Glutamatergic neuron (in vitro differentiated cells): ENCODE data around the gene KRTAP10-2. TPM values are rescaled to one million over a fixed set of nuclear protein-coding genes. Genes with fewer than 3 reads are reported as not detected.
"Not testable (repeated sequence)": the region's sequence is repeated elsewhere in the genome, so short reads cannot be mapped to it uniquely, and the experiment has no call there.

Experiments
- DNase-seq: peaks from one replicate; pipeline ENCODE4 v3.0.0; 2022
- H3K27ac Mint-ChIP-seq: one replicate; pipeline ENCODE4 v1.8.0; 2020; ENCODE audit warnings: mild to moderate bottlenecking, mixed read lengths, inconsistent platforms; ENCODE audit not compliant: unreplicated experiment
- H3K27me3 Mint-ChIP-seq: one replicate; pipeline ENCODE4 v1.8.0; 2020; ENCODE audit warnings: mild to moderate bottlenecking, moderate library complexity, mixed read lengths, inconsistent platforms; ENCODE audit not compliant: unreplicated experiment
- H3K36me3 Mint-ChIP-seq: one replicate; pipeline ENCODE4 v1.8.0; 2020; ENCODE audit warnings: mild to moderate bottlenecking, mixed read lengths, inconsistent platforms; ENCODE audit not compliant: unreplicated experiment
- H3K4me1 Mint-ChIP-seq: one replicate; pipeline ENCODE4 v1.8.0; 2020; ENCODE audit warnings: mild to moderate bottlenecking, low read depth, mixed read lengths, inconsistent platforms; ENCODE audit not compliant: unreplicated experiment
- H3K4me3 Mint-ChIP-seq: one replicate; pipeline ENCODE4 v1.8.0; 2020; ENCODE audit warnings: mild to moderate bottlenecking, mixed read lengths, inconsistent platforms; ENCODE audit not compliant: unreplicated experiment
- H3K9me3 Mint-ChIP-seq: one replicate; pipeline ENCODE4 v1.8.0; 2020; ENCODE audit warnings: mild to moderate bottlenecking, moderate library complexity, mixed read lengths, inconsistent platforms; ENCODE audit not compliant: unreplicated experiment
- total RNA-seq: library from RNA; stranded (reverse); fragmentation: NEBNext Ultra II Directional; extraction: Animal tissue kit (Norgen Biotek cat#: 25700); gene quantifications from one replicate; pipeline ENCODE4 v1.2.1, GENCODE V29; 2021; ENCODE audit not compliant: unreplicated experiment
- TF ChIP-seq, protein P1 (sequence below): fragments of 200-600 bp; sonication (generic); IDR thresholded peaks from one replicate; pipeline ENCODE4 v1.5.0; 2021; ENCODE audit not compliant: partially characterized antibody, unreplicated experiment

KRTAP10-2 gene
- total RNA-seq, 1 donor from 2014 or later = not detected

DNA sequence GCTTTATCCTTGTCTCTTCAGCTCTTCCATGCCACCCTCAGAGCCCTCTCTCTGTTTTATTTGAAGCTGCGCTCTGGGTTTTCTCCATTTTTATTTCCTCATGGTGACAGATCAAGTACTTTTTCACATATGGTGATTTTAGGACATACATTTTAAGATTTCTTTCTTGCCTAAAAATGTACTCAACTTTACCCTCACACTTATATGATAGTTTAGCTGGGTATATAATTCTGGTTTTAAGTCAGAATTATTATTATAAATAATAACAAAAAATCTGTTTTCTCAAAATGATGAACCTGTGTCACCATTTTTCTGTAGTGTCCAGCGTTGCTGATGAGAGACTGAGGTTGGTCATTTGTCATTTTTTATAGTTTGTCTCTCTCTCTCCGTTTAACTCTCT, 29.9 kb upstream of the KRTAP10-2 start:
- Mint-ChIP-seq H3K4me3 (no peak overlapping the region), H3K4me1 (no peaks in the 10 kb centered on the region), H3K9me3 (peaks cover 13% of the 10 kb centered on the region), H3K27me3 (no peaks in the 10 kb centered on the region), H3K27ac (no peak overlapping the region), H3K36me3 (peaks cover 33% of the 10 kb centered on the region)
- TF ChIP-seq, protein P1, sequence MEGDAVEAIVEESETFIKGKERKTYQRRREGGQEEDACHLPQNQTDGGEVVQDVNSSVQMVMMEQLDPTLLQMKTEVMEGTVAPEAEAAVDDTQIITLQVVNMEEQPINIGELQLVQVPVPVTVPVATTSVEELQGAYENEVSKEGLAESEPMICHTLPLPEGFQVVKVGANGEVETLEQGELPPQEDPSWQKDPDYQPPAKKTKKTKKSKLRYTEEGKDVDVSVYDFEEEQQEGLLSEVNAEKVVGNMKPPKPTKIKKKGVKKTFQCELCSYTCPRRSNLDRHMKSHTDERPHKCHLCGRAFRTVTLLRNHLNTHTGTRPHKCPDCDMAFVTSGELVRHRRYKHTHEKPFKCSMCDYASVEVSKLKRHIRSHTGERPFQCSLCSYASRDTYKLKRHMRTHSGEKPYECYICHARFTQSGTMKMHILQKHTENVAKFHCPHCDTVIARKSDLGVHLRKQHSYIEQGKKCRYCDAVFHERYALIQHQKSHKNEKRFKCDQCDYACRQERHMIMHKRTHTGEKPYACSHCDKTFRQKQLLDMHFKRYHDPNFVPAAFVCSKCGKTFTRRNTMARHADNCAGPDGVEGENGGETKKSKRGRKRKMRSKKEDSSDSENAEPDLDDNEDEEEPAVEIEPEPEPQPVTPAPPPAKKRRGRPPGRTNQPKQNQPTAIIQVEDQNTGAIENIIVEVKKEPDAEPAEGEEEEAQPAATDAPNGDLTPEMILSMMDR = no peak
- no peak for DNase-seq

DNA sequence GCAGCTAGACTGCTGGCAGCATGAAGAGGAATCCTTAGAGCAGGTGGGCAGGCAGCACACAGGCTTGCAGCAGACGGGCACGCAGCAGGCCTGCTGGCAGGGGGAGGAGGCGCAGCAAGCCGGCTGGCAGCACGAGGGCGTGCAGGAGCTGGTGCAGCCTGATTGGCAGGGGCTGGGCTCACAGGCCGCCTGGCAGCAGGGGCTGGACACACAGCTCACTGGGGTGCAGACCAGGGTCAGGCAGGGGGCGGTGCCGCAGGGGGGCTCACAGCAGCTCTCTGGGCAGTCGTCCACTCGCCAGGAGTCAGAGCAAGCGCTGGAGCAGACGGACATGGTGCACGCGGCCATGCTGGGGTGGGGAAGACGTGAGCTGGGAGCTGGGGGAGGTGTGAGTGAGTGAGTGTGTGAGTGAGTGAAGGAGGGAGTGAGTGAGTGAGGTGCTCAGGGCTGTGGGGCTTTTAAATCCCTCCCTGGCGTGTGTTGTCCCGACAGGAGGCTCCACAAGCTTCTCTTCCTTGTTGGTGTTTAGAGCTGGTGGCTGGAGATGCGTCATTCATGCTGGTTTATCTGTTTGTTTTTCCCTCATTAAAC, 29.0 kb upstream of the KRTAP10-2 start, which contains the start of gene KRTAP10-5:
KRTAP10-5 (minus strand) TSS at position 374 of the 591 bp plus-strand sequence; CDS start at position 348, 26 bp downstream.
- H3K4me1 Mint-ChIP-seq, DNase-seq, H3K4me3 Mint-ChIP-seq, H3K27me3 Mint-ChIP-seq: not testable (repeated sequence)
- Mint-ChIP-seq H3K36me3 (peaks cover 41% of the 10 kb centered on the region), H3K9me3 (peaks cover 20% of the 10 kb centered on the region), H3K27ac (peak within 1 kb of the TSS; percentile 50)

DNA sequence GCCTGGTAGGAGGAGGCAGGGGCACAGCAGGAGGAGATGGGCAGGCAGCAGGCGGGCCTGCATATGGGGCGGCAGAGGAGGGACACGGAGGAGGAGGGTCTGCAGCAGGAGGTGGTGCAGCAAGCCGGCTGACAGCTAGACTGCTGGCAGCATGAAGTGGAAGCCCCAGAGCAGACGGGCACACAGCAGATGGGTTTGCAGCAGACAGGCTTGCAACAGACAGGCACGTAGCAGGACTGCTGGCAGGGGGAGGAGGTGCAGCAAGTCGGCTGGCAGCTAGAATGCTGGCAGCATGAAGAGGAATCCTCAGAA, 28.5 kb upstream of the KRTAP10-2 start:
- Mint-ChIP-seq H3K4me3 (no peak overlapping the region), H3K27me3 (peaks cover 1% of the 10 kb centered on the region), H3K36me3 (peaks cover 42% of the 10 kb centered on the region), H3K27ac (peak overlapping the region; percentile 50), H3K9me3 (peaks cover 19% of the 10 kb centered on the region), H3K4me1 (no peaks in the 10 kb centered on the region)
- no peak for DNase-seq
- TF ChIP-seq, protein P1 = no peak

DNA sequence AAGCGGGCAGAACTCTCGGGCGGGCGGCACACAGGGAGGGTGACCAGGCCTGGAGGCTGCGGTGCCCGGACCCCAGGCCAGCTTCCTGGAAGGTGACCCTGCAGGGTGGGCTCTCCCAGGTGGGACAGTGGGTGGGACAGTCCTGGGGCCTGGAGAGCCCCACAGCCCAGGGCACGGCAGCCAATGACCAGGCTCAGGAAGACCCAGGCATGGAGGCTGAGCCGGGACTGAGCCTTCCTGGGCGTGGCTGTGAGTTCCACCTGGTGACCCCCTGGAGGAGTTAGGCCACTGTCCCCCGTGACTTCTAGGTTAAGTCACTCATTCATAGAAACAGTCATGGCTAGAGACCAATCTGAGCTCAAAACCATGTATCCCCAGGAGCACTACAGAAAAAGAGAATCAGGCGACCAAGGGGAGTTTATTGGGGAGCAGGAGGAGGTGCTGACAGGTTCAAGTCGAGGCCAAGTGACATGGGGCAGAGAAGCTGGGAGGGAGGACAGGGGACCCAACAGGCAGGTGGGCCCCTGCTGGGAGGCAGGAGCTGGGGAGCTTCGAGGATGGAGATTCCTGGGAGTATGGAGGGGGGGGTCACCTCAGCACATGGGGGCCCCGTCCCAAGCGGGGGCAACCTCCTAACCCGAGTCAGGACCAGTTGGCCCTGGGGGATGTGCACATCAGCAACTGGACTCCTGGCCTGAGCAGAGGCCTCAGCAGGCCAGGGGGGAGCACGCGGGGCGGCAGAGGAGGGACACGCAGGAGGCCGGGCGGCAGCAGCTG, 27.9 kb upstream of the KRTAP10-2 start:
- Mint-ChIP-seq H3K36me3 (peaks cover 42% of the 10 kb centered on the region), H3K27me3 (peaks cover 3% of the 10 kb centered on the region), H3K4me1 (no peaks in the 10 kb centered on the region), H3K27ac (no peak overlapping the region), H3K9me3 (peaks cover 22% of the 10 kb centered on the region), H3K4me3 (no peak overlapping the region)
- DNase-seq = no peak
- TF ChIP-seq, protein P1 = no peak

DNA sequence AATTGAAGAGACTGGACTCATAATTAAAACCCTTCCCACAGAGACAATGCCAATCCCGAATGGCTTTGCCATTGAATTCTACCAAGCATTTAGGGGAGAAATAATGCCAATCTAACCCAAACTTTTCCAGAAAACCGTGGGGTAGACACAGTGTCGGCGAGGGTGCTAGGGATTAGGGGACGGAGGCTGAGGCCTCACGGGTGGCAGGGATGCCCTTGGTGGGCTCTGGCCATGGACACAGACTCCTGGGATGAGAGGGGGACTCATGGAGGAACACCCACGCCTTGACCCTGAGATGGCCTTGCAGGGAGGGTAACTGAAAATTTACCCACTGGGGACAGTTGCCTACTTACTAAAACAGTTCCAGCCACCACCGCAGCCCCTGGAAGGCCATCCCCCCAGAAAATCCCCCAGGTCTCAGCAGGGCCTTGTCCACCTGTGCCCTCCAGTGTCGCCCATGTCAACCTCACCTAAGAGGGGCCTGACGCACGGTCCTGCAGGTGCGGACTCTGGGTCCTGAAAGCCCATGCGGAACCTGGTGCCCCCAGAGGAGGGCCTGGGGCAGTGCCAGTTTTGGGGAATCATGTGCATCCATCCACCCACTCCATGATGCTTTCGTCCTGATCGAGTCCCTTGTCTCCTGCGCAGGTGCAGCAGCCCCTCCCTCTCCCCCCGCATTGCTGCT, 27.2 kb upstream of the KRTAP10-2 start:
- H3K4me1 Mint-ChIP-seq = no peaks in the 10 kb centered on the region
- no peak overlapping the region for H3K4me3 Mint-ChIP-seq
- no peak for DNase-seq
- no peak overlapping the region for H3K27ac Mint-ChIP-seq
- peaks cover 3% of the 10 kb centered on the region for H3K27me3 Mint-ChIP-seq
- H3K36me3 Mint-ChIP-seq = peaks cover 42% of the 10 kb centered on the region
- TF ChIP-seq, protein P1 = no peak
- peaks cover 22% of the 10 kb centered on the region for H3K9me3 Mint-ChIP-seq
